Measurements from ENCODE around the gene UPK1A.
A peak's percentile ranks its signal among the peaks of the same experiment; 100 is the strongest.

Gene UPK1A

DNA sequence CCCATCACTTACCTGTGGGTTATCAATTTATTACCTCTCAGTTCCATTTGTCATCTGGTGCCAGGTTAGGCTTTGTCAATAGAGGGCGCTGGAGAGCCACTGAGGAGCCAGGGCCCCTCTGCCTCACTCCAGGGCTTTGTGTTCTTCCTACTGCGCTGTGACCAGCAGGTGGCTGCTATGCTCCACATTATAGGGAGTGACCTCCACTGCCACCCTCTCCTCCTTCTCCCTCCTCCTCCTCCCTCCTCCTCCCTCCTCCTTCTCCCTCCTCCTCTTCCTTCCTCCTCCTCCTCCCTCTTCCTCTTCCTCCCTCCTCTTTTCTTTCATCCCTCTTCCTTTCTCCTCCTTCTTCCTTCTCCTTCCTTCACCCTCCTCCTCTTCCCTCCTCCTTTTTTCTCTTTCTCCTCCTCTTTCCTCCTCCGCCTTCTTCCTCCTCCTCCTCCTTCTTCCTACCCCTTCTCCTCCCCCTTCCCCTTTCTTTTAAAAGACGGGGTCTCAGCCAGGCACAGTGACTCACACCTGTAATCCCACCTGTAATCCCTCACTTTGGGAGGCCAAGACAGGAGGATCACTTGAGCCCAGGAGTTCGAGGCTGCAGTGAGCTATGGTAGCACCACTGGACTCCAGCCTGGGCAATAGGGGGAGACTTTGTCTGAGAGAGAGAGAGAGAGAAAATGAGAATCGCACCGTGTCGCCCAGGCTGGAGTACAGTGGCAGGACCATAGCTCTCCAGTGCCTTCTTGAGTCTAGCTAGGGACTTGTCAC is 27.7 kb downstream of the UPK1A start:
- DNase-seq, result peak; percentile 87

GRCh38 chr19:35695895-35696422 is 29.6 kb downstream of the UPK1A start:
- no peak for DNase-seq

- DNase-seq, result no peak
Measured at GRCh38 chr19:35696835-35697234, 30.5 kb downstream of the UPK1A start.

GRCh38 chr19:35702223-35703012 is 36.1 kb downstream of the UPK1A start:
- DNase-seq, result peak; percentile 94

GRCh38 chr19:35703343-35703742 is 37.0 kb downstream of the UPK1A start:
- no peak for DNase-seq

GRCh38 chr19:35704218-35704617 is 37.9 kb downstream of the UPK1A start, which contains the start of gene ZBTB32:
TSS of gene ZBTB32 (plus strand) at chr19:35704558. CDS start at chr19:35714627, 10,069 bp downstream.
- no peak for DNase-seq

GRCh38 chr19:35708391-35708790 is 42.1 kb downstream of the UPK1A start:
- DNase-seq, result no peak

GRCh38 chr19:35710784-35711723 is 44.7 kb downstream of the UPK1A start:
- DNase-seq, result peak; percentile 59

GRCh38 chr19:35712567-35713505 is 46.5 kb downstream of the UPK1A start:
- peak; percentile 53 for DNase-seq

- no peak for DNase-seq
Measured at GRCh38 chr19:35713506-35713850, 47.2 kb downstream of the UPK1A start.

GRCh38 chr19:35713904-35714495 is 47.7 kb downstream of the UPK1A start:
- DNase-seq, result no peak

DNA sequence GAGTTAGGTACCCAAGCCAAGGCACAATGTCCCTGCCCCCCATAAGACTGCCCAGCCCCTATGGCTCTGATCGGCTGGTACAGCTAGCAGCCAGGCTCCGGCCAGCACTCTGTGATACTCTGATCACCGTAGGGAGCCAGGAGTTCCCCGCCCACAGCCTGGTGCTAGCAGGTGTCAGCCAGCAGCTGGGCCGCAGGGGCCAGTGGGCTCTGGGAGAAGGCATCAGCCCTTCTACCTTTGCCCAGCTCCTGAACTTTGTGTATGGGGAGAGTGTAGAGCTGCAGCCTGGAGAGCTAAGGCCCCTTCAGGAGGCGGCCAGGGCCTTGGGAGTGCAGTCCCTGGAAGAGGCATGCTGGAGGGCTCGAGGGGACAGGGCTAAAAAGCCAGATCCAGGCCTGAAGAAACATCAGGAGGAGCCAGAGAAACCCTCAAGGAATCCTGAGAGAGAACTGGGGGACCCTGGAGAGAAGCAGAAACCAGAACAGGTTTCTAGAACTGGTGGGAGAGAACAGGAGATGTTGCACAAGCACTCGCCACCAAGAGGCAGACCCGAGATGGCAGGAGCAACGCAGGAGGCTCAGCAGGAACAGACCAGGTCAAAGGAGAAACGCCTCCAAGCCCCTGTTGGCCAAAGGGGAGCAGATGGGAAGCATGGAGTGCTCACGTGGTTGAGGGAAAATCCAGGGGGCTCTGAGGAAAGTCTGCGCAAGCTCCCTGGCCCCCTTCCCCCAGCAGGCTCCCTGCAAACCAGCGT is 48.5 kb downstream of the UPK1A start:
- no peak for DNase-seq

- DNase-seq, result no peak
Measured at GRCh38 chr19:35715355-35715809, 49.1 kb downstream of the UPK1A start.

DNA sequence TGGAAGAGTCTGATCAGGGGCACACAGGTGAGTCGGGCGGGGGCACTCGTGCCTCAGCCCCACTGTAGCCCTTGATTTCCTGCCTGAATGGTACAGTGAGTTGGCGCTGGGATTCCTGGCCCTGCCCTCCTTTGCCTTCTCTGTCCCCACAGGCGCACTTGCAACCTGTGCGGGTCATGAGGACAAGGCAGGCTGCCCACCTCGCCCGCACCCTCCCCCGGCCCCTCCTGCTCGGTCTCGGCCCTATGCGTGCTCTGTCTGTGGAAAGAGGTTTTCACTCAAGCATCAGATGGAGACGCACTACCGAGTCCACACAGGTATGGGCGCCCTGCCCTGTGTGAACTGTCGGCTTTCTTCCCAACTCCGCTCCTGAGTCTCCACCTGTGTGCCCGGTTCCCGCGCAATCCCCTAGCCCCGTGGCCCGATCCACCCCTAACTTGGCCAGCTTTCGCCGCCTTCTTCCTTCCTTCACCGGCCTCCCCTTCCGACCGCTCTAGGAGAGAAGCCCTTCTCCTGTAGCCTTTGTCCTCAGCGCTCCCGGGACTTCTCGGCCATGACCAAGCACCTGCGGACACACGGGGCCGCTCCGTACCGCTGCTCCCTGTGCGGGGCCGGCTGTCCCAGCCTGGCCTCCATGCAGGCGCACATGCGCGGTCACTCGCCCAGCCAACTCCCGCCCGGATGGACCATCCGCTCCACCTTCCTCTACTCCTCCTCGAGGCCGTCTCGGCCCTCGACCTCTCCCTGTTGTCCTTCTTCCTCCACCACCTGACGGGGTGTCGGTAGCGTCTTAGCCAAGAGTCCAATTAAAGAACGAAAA is 49.9 kb downstream of the UPK1A start:
- no peak for DNase-seq

- DNase-seq, result peak; percentile 98
Measured at GRCh38 chr19:35716801-35717664, 50.7 kb downstream of the UPK1A start.

- no peak for DNase-seq
Measured at GRCh38 chr19:35717665-35718344, 51.5 kb downstream of the UPK1A start, which contains the start of gene KMT2B. TSS of gene KMT2B (plus strand) at chr19:35718003. CDS start at chr19:35718019, 16 bp downstream.

- DNase-seq, result peak; percentile 45
Measured at GRCh38 chr19:35718345-35719041, 52.2 kb downstream of the UPK1A start.
